Stimulated activated CD8-positive, alpha-beta memory T cell treated with anti-CD3 and anti-CD28 coated beads, Interleukin-15, amount 100 ng/mL, for 24 hours (primary cell): ENCODE measurements around the gene MAPK8IP2.

Experiments
- DNase-seq: peaks from one replicate; pipeline ENCODE4 v3.0.0-alpha.2; 2020; ENCODE audit warnings: low read depth

MAPK8IP2 gene

DNA sequence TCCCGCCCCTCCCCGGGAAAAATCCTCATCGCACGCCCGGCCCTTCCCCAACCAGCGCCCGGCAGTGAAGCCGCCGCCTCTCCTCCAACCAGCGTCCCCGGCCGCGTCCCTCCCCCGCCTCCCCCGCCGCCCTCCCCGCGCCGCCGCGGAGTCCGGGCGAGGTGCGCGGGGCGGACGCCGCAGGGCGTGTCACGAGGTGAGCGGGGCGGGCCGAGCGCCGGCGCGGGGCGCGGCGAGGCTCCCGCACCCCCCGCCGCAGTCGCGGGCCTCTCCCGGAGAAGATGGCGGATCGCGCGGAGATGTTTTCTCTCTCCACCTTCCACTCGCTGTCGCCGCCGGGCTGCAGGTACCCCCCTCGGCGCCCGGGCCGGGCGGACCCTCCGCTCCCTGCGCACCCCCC is at the start of gene MAPK8IP2:
Gene MAPK8IP2, plus strand, starts transcription at position 256 of the 400 bp plus-strand sequence. Its CDS starts 26 bp downstream, at position 282.
- no peak for DNase-seq

DNA sequence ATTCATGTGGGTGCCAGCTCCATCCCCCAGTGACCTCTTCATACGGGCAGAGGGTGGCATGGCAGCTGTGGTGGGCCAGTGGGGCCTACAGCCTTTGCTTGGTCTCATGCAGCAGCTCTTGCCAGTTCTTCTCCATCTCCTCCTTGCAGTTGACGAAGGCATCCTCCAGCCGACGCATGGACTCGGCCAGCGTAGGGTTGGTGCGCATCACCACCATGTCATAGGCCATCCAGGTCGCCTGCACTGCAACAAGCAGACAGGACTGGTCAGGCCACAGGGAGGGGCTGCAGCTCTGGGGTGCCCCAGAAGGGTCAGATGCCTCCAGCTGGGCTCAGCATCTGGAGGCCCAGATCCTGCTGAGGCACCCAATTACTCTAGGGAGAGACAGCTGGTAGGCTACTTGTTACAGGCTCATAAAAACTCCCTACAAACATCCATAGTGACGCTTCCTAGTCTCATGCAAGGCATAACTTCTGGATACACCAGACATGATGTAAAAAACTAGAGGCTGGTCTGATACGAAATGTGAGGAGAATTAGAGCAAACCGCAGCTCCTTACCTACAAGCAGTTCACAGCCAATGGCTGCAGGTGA is 49.3 kb upstream of the MAPK8IP2 start:
- no peak for DNase-seq

DNA sequence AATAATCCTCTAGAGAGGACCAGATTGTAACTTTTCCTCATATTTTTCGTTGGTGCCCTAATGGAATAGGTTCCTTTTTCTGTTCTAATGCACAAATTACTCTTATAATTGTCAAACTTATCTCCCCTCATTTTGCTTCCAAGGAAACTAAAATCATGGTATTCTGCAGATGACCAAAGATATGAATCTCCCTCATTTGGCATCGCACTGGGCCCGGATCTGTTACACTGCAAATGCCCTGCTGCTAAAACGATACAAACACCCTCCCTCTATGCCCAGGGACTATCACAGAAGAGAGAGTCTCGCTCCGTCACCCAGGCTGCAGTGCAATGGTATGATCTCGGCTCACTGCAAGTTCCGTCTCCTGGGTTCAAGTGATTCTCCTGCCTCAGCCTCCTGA is 47.3 kb upstream of the MAPK8IP2 start:
- DNase-seq, result no peak

DNA sequence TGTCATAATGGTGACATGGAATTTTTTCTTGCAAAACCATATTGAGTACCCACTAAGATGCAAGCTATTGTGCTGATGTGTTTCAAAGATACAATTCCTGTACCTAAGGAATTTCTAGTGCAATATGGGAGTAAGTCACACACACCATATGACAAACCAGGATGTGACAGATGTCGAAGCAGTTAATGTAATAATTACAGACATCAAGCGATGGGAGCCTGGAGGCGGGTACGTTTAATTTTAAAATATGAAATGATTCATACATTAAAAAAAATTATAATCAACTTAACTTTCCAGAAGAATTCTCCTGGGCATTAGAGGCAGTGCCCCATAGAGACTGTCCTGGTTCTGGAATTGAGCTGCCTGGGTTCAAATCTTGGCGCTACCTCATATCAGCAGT is 43.9 kb upstream of the MAPK8IP2 start:
- DNase-seq, result no peak

DNA sequence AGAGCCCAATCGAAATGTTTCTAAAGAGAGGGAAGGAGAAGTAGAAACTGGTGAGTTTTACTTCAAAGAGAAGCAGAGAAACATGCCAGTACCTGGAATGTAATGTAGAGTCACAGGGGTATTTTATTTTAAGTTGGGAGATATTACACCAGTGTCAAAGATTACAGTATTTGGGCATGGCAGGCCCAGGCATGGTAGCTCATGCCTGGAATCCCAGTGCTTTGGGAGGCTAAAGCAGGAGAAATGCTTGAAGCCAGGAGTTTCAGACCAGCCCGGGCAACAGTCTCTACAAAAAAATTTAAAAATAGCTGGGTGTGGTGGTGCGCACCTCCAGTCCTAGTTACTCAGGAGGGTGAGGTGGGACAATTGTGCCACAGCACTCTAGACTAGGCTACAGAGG is 40.6 kb upstream of the MAPK8IP2 start:
- no peak for DNase-seq

DNA sequence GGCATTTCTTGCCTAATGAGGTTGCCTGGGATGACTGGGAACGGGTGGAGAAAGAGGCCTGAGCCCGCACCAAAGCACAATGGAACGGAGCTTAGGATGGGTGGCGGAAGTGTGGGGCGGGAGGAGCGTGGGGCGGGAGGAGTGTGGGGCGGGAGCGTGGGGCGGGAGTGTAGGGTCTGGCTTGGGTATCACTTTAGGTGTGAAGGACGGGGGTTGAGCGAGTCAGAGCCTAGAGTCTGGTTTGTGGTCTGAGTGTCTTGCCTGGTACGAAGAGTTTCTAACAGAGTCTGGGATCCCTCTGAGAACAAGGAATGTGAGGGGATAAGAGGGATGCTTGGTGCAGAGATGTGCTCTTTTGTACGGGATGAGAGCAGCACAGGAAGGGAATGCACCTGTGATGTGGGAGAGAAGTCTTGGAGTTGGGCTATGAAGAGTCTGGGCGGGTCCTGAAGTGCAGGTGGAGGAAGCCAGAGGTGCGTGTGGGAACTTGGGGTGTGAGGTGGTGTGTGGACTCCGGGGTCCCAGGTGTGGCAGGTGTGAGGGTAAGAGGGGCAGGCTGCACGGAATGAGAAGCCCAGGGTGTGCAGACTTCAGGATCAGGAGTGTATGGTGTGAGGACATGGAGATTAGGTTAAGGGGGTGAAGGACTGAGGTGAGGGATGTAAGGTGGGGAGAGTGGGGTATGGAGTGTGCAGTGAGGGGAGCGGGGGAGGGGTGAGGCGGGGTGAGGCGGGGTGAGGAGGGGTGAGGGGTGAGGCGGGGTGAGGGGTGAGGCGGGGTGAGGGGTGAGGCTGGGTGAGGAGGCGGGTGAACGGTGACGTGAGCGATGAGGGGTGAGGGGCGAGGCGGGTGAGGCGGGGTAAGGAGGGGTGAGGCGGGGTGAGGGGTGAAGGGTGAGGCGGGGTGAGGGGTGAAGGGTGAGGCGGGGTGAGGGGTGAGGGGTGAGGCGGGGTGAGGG is 38.9 kb upstream of the MAPK8IP2 start:
- DNase-seq, result no peak

DNA sequence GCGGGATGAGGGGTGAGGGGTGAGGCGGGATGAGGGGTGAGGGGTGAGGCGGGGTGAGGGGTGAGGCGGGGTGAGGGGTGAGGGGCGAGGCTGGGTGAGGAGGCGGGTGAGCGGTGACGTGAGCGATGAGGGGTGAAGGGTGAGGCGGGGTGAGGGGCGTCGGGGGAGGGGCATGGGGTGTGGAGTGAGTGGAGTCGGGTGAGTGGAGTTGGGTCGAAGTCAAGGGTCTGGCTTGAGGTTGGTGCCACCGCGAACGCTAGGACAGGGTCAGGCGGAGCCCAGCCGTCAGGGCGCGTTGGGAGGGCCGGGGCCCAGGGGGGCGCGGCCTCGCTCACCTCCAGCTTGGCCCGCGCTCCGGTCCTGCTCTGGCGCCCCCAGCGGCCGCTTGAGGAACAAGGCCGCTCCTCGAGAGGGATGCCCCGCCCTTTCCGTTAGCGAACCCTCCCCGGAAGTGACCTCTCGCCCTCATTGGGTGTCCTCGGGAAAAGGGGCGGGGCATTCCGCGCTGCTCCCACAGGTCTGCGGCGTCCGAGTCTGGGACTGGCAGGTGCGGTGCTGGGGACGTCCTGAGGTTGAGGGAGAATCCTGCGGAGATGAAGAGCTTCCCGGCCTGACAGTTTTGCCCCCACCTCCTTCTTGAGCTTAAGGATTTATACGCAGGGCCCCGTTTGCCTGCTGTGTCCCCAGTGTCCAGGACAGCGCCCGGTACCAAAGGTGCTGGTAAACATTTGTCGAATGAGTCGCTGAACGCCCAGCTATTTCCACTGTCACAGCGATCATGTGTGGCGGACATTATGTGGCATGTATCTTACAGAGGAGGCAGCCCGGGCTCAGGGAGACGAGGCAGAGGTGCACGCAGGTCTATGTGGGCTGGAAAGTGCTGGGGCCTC is 37.8 kb upstream of the MAPK8IP2 start, which contains the start of gene SYCE3:
Gene SYCE3, minus strand, starts transcription at position 397 of the 890 bp plus-strand sequence. CDS start 6,514 bp downstream, outside the sequence.
- peak; percentile 97 for DNase-seq

DNA sequence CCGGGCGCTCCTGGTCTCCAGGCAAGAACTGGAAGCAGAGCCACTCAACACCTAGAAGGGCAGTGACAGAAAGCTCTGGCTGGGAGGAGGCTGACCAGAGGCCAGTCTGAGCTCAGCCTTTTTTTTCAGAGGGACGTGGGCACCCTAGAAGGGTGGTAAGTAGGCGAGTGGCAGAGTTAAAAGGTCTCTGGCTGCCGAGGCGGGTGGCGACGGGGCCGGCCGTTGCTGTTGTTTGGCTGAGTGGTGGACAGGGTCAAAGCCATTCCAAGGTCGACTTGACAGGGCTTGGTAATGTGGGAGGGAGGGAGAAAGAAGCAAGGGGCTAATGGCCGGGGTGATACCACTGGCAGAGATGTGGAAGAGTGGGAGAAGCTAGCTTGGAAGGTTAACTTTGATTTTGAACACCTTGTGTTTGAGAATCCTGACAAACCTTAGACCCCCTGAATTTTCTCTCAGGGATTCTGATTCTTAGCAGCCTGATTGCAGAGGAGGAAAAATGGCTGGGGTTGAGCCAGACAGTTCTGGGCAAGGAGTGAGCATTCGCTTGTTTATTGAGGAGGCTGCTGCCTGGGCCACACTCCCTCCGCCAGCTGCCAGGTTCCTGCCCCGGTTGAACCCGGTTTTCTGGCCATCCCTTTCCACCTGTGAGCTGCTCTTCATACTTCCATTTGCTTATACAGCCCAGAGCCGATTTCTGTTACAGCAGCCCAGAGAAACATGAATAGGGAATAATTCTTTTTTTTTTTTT is 37.0 kb upstream of the MAPK8IP2 start:
- DNase-seq, result no peak

DNA sequence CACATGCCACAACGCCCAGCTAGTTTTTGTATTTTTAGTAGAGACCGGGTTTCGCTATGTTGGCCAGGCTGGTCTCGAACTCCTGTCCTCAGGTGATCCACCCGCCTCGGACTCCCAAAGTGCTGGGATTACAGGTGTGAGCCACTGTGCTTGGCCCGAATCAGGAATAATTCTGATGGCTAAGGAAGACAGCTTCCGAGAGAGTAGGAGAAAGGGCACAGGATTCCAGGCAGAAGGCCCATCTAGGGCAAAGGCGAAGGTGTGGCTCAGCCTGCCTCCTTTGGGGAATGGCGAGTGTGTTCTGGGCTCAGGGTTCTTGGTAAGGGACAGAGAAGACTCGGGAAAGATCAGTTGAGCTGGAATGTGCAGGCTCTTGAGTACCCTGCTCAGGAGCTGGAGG is 36.3 kb upstream of the MAPK8IP2 start:
- DNase-seq, result no peak

DNA sequence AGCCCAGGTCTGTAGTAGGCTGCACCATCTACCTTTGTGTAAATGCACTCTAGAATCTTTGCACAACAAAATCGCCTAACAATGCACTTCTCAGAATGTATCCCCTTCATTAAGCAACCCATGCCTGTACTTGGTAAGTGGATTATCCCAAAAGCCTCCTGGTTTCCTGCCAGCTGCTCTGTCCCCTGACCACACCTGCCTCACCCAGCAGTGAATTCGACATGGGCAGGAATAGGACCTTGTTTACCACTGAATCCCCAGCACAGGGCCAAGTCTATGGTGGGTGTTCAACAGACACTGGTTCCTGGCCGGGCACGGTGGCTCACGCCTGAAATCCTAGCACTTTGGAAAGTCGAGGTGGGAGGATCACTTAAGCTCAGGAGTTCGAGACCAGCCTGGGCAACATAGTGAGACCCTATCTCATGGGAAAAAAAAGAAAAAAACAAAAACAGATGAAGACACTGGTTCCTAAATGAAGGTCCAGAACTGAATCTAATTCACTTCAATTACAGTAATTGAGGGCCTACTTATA is 32.8 kb upstream of the MAPK8IP2 start:
- DNase-seq, result no peak

DNA sequence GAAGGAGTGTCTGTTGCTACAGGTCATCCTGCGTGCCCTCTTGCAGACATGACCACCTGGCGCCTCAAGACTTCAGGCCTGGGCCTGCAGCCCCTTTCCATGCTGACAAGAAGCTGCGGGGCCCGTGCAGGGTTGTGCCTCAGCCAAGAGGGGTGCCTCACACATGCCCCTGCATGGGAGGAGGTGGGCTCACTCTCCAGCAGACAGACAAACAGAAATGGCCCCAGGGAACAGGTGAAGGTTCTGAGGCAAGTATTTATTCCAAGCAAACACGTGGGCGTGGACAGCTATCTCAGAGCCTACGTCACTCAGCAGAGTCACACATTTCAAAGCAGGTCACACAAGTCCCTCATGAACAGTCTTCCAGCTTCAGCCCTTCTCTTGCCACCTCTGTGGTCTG is 32.0 kb upstream of the MAPK8IP2 start:
- DNase-seq, result no peak

DNA sequence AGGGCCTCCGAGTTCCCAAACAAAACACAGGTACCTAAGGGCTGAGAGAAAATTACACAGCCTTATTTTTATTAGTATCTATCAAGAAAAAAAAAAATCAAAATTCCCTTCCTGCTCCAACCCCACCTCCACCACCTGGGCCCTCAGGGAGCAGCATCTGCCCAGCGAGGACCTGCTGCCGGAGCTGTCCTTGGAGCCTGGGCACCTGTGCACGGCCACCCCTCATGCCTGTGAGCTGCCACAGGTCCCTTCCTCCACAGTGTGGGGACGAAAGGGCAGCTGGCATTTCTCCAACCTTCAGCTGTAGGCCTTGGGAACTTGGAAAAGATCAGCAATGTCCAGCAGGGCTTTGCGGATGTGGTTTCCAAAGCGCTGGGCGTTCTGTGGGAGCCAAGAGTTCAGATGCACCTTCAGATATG is 31.5 kb upstream of the MAPK8IP2 start:
- DNase-seq, result no peak

DNA sequence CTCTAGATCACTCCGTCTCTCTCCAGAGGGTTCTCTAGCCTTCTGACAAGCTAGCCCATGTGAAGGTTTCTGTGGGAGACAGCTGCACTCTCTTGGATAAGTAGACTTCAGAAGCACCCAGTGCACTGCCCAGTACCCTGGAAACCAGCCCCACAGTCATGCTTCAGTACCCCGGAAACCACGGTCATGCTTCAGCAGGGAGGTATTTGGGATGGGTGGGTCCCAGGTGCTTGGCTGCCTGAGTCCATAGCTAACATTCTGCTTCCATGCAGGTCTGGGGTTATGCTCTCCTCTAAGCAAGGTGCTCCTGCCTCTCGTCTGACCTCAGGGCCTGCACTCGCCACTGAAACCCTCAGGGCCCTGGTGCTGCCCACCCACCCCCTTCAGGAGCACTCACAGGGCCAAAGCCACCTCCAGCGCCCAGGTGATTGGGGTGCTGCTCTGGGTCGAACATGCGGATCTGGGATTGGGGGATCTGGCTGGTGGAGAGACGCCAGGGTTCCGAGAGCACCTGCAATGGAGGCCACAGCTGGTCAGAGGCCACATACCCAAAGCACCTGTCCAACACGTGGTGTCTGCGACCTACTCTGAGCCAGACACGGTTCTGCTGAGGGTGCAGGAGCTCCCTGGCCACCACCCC is 30.6 kb upstream of the MAPK8IP2 start:
- DNase-seq, result no peak

DNA sequence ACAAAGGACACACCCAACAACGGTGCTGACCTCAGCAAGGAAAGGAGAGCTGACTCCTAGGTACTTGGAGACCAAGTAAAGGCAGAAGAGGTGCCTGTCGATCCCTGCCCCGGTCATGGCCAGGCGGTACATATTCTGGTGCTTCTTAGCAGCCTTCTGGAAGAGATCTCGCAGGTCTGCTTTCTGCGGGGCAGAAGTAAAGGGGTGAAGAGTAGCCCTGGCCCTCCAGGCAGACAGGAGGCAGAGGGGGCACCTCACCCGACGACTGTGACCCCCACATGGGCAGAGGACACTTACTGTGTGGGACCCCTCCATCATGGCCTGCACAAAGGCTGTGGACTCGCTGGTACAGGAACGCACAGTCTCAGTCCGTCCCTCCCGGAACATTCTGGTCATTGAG is 29.7 kb upstream of the MAPK8IP2 start:
- no peak for DNase-seq

DNA sequence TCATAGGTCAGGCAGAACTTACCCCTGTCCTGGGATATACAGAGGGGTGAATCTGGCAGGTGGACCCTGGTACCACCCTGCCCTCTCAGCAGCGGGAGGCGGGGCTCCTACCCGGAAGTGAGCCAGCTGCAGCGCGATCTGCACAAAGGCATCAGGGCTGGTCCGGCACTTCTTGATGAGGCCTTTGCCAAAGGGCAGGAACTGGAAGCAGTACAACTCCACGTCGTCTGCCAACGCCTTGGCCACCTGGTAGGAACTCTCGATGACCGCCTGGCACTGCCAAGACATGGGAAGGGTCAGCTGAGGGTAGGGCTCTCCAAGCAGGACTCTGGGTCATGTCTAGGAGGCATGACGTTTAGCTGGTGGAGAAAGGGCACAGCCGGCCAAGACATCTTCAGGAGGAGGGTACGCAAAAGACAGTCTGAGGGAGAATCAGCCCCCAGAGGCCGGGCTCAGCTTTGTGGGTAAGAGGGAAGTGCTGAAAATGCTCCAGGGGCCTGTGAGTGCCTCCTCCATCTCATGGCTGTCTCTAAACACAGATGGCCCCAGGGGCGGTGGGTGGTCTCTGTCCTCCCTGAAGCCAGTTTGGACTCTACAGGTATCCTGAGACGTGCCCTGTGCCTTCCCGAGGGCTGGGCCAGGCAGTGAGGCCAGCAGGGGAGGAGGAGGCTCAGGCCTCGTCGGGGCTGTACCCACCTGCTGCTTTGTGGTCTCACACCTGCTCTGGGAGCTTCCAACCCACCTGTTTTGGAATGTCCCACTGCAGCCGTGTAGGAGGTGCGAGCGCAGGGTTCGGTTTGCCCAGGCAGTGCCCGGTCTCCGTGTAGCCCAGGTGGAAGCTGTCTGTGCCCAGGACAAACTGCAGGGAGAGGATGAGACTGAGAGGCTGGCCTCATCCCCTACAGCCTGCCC is 29.1 kb upstream of the MAPK8IP2 start:
- DNase-seq, result no peak

DNA sequence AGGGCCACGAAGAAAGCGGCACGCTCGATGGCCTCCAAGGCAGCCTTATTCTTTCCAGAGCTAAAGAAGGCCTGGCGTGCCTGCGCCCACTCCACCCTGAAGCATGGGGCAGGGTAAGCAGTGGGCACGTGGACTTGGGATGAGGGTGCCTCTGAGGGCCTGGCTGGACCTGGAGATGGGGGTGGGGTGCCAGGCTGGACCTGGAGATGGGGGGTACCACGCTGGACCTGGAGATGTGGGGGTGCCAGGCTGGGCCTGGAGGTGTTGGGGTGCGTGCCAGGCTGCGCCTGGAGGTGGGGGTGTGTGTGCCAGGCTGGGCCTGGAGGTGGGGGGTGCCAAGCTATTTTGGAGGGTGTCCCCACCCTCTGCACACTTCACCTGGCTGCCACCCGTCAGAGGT is 27.6 kb upstream of the MAPK8IP2 start:
- no peak for DNase-seq

DNA sequence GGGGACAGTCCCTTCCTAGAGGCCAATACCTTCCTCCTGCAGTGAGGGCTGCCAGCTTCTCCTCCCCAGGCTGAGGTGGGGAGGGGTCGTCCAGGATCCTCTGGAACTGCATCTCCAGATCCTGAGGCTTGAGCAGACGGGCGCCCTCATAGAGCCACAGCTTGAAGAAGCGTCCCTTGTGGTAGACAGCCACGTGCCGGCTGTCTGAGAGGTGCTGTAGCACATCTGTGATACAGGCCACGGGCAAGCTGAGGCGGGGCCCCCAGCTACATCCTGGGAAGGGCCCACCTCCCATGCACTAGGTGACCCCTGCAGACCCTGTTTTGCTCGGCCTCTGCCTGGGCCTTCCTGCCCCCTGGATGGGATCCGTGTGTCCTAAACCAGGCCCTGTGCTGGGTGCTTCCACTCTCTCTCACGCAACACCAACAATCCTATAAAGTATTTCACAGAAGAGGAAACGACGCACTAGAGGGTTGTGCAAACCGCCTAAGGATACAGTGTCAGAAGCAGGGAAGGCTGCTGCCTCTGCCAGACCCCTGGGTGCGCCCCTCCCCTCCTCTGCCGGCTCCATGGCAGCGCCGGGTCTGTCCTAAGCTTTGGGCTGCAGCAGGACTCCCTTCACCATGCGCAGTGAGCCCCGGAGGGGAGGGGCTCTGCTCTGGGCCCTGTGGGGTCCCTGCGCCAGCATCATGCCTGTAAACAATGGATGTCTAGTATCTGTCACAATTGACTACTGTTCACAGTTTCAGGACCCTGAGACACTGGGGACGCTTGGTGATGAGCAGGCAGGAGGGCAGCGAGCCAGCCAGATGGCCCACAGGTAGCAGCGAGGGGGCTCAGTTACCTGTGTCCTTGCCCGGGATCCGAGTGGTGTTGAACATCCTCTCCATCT is 26.9 kb upstream of the MAPK8IP2 start:
- no peak for DNase-seq

DNA sequence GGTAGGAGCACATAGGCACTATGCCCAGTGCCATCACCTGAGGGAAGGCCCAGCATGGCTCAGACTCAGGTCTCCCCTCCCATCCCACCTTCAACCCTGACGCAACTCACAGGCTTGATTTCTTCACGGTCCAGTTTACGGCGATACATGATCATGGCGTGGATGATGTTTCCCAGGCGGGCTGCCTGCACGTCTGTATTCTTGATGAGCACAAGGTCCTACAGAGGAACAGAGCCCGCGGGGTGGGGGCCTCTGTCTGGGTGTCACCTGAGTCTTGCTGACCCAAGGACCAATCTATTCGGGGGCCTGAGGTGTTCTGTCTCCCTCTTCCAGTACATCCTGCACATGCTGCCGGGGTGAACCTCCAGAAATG is 26.2 kb upstream of the MAPK8IP2 start:
- no peak for DNase-seq
